SK-N-MC (cell line): ENCODE data around the gene SH3RF3.

Source experiments
- DNase-seq: peaks from one replicate; pipeline ENCODE4 v3.0.0-alpha.2; 2011; ENCODE audit warnings: low read depth, low spot score
- H3K27ac ChIP-seq: fragments of 200-600 bp; sonication (generic); 2 replicates; pipeline ENCODE4 v1.5.1; 2016; ENCODE audit warnings: mixed run types
- H3K36me3 ChIP-seq: fragments of 200-600 bp; sonication (generic); 2 replicates; pipeline ENCODE4 v1.6.1; 2017; ENCODE audit warnings: antibody characterized with exemption, low read length, mixed read lengths; ENCODE audit not compliant: insufficient read depth
- H3K4me3 ChIP-seq: fragments of 200-600 bp; sonication (generic); 2 replicates; pipeline ENCODE4 v1.5.1; 2016
- H3K9ac ChIP-seq: fragments of 200-600 bp; sonication (generic); 2 replicates; pipeline ENCODE4 v1.8.0; 2017; ENCODE audit warnings: mixed run types, mixed read lengths; ENCODE audit not compliant: insufficient read length
- H3K9me3 ChIP-seq: fragments of 200-600 bp; sonication (generic); 2 replicates; pipeline ENCODE4 v1.6.1; 2017; ENCODE audit warnings: low read depth, mild to moderate bottlenecking, antibody characterized with exemption, low read length, moderate library complexity, mixed read lengths
- EZH2 ChIP-seq: fragments of 200-600 bp; sonication (generic); IDR thresholded peaks from one replicate; pipeline ENCODE4 v1.6.1; 2017; ENCODE audit warnings: antibody characterized with exemption
- FOXP2 ChIP-seq: optimal IDR thresholded peaks from 2 replicates; pipeline ENCODE3; 2011; ENCODE audit warnings: mild to moderate bottlenecking, moderate library complexity; ENCODE audit not compliant: insufficient read depth; ENCODE audit errors: extremely low read length, control extremely low read depth
- POLR2AphosphoS5 ChIP-seq: IDR thresholded peaks from 2 replicates; pipeline ENCODE4 v1.6.1; 2012; ENCODE audit warnings: mild to moderate bottlenecking, low read depth, low read length, borderline replicate concordance

SH3RF3 gene

DNA sequence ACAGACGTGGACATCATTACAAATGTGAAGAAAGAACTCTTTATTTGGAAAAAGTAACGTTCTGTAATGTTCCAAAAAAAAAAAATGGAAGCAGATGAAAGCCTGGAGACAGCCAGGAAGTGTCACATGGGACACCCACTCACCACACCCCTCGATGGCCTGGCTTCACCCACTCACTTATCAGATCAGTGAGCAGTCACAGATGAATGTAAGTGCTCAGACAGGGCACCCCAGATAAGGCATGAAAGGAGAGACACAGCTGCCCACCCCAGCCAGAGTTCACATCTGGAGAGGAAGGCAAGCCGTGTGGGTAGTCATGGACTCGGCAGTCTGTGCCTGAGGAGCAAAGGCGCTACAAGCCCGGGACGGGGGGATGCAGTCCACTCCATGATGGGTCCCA, 379.6 kb downstream of the SH3RF3 start:
- no peak overlapping the region for H3K4me3 ChIP-seq
- no peaks in the 10 kb centered on the region for H3K36me3 ChIP-seq

GRCh38 chr2:109510136-109511028, 381.4 kb downstream of the SH3RF3 start:
- DNase-seq: peak; percentile 8
- Histone ChIP-seq H3K4me3 (no peak overlapping the region), H3K36me3 (no peaks in the 10 kb centered on the region), H3K27ac (no peak overlapping the region), H3K9me3 (no peaks in the 10 kb centered on the region), H3K9ac (no peak overlapping the region)
- TF ChIP-seq EZH2 (no peak), POLR2AphosphoS5 (no peak), FOXP2 (no peak)

More for the DNA sequence above, 379.6 kb downstream of the SH3RF3 start:
- no peak for DNase-seq
- Histone ChIP-seq H3K9ac (no peak overlapping the region), H3K9me3 (no peaks in the 10 kb centered on the region), H3K27ac (no peak overlapping the region)
- TF ChIP-seq EZH2: no peak
- no peak for TF ChIP-seq FOXP2
- no peak for TF ChIP-seq POLR2AphosphoS5

DNA sequence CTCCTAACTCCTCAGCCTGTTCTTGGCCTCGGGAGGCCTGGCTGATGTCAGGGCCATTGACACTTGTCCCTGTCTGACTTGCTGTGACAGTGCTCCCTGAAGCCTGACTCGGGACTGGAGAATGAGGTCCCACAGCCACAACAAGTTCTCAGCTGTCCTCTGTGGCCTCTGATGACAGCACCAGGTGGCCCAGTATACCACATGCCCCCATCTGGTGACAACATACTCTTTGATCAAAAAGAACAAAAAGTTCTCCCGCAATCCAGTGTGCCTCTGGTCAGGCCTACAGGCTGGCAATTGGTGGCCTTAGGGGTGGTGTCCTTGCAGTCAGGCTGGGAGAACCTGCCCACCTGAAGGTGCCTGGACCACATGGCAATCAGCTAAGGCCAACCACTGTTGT, 382.2 kb downstream of the SH3RF3 start:
- H3K9me3 ChIP-seq: no peaks in the 10 kb centered on the region
- no peak for DNase-seq
- TF ChIP-seq FOXP2 (no peak), EZH2 (no peak), POLR2AphosphoS5 (no peak)
- no peaks in the 10 kb centered on the region for H3K36me3 ChIP-seq
- no peak overlapping the region for H3K9ac ChIP-seq
- H3K4me3 ChIP-seq: no peak overlapping the region
- H3K27ac ChIP-seq: no peak overlapping the region

DNA sequence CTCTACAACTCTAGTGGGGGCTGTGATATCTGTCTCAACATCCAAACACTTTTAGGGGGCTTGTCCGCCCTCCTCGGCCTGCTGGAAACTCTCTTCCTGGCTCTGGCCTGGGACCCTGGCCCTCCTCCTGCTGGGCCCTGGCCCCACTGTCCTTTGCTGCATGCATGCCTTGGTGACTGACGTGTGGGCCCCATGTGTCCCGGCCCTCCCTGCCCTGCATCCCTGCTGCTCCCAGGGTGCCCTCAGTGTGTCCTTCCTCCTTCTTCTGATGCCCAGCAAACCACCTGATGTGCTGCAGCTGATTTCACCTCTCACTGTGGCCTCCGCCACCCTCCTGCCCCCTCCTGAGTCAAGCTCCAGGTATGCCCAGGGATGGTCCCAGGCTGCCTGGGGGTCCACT, 383.1 kb downstream of the SH3RF3 start:
- H3K36me3 ChIP-seq: no peaks in the 10 kb centered on the region
- DNase-seq: no peak
- H3K9me3 ChIP-seq: no peaks in the 10 kb centered on the region
- no peak overlapping the region for H3K4me3 ChIP-seq
- H3K9ac ChIP-seq: no peak overlapping the region
- H3K27ac ChIP-seq: no peak overlapping the region
- no peak for TF ChIP-seq POLR2AphosphoS5
- TF ChIP-seq EZH2: no peak
- TF ChIP-seq FOXP2: no peak

DNA sequence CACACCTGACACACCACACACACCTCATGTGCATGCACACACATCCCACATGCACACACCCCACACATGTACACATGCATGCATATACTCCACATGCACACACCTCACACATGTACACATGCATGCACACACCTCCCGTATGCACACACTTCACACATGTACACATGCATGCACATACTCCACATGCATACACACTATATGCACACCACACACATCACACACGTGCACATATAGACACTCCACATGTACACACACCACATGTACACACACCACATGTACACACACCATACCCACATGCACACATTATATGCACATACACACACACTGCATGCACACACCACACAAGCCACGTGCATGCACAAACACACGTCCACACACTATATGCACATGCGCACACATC, 384.2 kb downstream of the SH3RF3 start:
- H3K4me3 ChIP-seq: no peak overlapping the region
- no peak overlapping the region for H3K9ac ChIP-seq
- TF ChIP-seq POLR2AphosphoS5: no peak
- TF ChIP-seq EZH2: no peak
- no peak for TF ChIP-seq FOXP2
- no peak overlapping the region for H3K27ac ChIP-seq
- no peaks in the 10 kb centered on the region for H3K9me3 ChIP-seq
- no peaks in the 10 kb centered on the region for H3K36me3 ChIP-seq
- no peak for DNase-seq

DNA sequence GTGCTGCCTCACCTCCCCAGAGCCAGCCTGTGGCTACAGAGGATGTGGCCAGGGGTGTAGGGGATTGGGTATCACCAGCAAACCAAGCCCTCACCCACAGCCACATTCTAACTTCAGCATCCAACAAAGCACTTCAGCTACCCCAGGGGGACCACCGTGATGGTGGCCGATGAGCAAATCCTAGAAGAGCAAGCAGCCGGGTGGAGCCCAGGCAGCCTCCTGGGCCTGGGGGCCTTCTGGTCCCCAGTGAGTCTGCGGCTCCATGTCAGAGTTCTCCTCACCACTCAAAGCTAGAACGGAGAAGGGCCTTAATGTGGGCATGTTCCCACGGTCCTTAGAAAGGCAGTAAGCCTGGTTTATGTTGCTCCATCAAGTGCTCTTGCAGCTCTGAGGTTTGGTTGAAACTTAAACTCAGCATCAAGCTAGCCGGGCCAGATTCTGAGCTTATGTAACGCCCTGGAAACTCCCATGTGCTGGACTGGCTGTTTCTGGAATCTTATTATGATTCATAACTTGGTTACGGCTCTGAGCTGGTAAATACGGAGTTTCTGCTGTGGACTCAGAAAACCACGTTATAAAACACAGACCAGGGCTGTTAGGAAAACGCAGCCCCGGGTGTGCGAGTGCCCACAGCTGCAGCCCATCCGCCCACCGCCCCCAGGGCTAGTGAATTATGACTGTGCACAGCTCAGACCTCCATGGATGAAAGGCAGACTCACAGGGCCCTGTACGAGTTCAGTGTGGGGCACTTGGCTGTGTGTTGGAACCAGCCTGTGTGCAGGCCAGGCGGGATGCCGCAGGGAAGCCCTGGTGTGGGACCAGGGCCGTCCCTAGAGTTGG, 385.0 kb downstream of the SH3RF3 start:
- H3K36me3 ChIP-seq: no peaks in the 10 kb centered on the region
- DNase-seq: no peak
- no peak overlapping the region for H3K27ac ChIP-seq
- no peak for TF ChIP-seq POLR2AphosphoS5
- no peak for TF ChIP-seq EZH2
- no peak overlapping the region for H3K9ac ChIP-seq
- H3K9me3 ChIP-seq: no peaks in the 10 kb centered on the region
- no peak overlapping the region for H3K4me3 ChIP-seq

DNA sequence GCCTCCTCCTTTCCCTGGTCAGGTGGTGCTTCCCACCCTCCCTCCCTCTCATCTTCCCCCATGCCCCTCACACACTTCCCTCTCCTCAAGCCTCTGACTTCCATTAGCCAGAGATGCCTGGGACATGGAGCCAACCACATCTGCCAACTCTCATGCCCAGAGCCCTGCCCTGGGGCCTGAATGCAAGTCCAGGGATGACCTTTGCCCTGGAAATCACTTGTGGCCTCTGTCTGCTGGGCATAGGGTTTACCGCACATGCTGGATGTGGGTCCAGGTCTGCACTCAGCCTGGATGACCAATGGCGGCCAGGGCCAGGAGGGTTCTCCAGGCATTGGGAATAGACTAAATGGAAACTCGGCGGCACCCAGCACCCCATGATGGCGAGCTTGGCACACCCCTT, 385.9 kb downstream of the SH3RF3 start:
- Histone ChIP-seq H3K27ac (no peak overlapping the region), H3K4me3 (no peak overlapping the region), H3K36me3 (no peaks in the 10 kb centered on the region), H3K9ac (no peak overlapping the region), H3K9me3 (no peaks in the 10 kb centered on the region)
- no peak for TF ChIP-seq POLR2AphosphoS5
- no peak for TF ChIP-seq EZH2
- no peak for TF ChIP-seq FOXP2
- no peak for DNase-seq

DNA sequence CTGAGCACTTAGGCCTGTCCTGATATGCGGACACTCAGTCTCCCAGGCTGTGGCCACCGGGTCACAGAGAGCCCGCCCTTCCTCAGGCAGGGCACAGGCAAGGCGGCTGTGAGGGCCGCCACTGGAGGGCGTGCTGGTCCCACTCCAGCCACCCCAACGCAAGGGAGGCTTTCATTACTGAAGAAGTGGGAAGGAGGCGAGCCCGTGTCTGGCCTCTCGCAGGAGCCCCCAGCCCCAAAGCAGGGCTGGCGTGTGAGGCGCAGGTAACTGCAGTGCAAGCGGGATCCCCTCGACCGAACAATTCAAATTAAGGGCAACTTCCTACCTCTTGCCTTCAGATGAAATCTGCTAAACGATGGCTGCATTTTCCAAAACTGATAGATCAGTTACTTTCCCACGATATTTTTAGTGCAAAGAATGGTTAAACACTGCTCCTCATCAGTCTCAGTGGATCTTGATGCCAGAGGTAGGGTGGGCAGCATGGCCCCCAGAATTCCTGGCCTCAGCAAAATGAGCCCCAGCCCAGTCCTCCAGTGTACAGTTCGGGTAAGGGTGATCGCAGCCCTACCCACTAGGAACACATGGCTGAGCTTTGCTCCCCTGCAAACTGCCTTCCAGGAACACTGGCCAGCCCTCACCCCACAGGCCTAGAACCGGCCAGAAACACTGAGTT, 387.6 kb downstream of the SH3RF3 start:
- Histone ChIP-seq H3K9ac (no peak overlapping the region), H3K36me3 (no peaks in the 10 kb centered on the region), H3K9me3 (no peaks in the 10 kb centered on the region), H3K4me3 (no peak overlapping the region), H3K27ac (no peak overlapping the region)
- no peak for TF ChIP-seq EZH2
- TF ChIP-seq FOXP2: no peak
- no peak for TF ChIP-seq POLR2AphosphoS5
- no peak for DNase-seq
